Thoracic aorta (tissue), 2 donors: ENCODE data around the gene SKP2. TPM values are rescaled to one million over a fixed set of nuclear protein-coding genes. Genes with fewer than 3 reads are reported as not detected.

Experiments
- ATAC-seq: fragments of 150-250 bp; one replicate; pipeline ENCODE4 v1.8.0; 2017; ENCODE audit warnings: low read depth; ENCODE audit not compliant: insufficient number of reproducible peaks, low FRiP score
- DNase-seq: peaks from one replicate; pipeline ENCODE4 v3.0.0-alpha.2; 2020; ENCODE audit warnings: low spot score
- H3K27ac ChIP-seq, 2 donors: fragments of 200-600 bp; sonication (generic); 1 replicate in 1 of 2; 2 replicates in 1 of 2; pipeline ENCODE4 v1.5.1; 2016; ENCODE audit warnings: mild to moderate bottlenecking in 2 of 2, moderate library complexity in 2 of 2
- H3K27me3 ChIP-seq: fragments of 200-600 bp; sonication (generic); replicated peaks from 2 replicates; pipeline ENCODE4 v1.6.0; 2016; ENCODE audit warnings: mild to moderate bottlenecking; ENCODE audit not compliant: insufficient read depth
- H3K36me3 ChIP-seq: fragments of 200-600 bp; sonication (generic); one replicate; pipeline ENCODE4 v1.5.1; 2016
- H3K4me1 ChIP-seq, 2 donors: fragments of 200-600 bp; sonication (generic); 1 replicate in 1 of 2; 2 replicates in 1 of 2; pipeline versions ENCODE4 v1.5.1 to v1.6.0; 2016; ENCODE audit warnings: low read depth in 2 of 2, mild to moderate bottlenecking in 1 of 2; ENCODE audit not compliant: control insufficient read depth in 1 of 2
- H3K4me3 ChIP-seq: fragments of 200-600 bp; sonication (generic); 2 replicates; pipeline ENCODE4 v1.5.1; 2016; ENCODE audit warnings: mild to moderate bottlenecking
- H3K9me3 ChIP-seq: fragments of 200-600 bp; sonication (generic); 2 replicates; pipeline ENCODE4 v1.5.1; 2016
- total RNA-seq, 2 donors: library from RNA; depleted of rRNA; stranded (reverse); fragments of >200 nt; gene quantifications; one replicate each; pipeline versions ENCODE4 v1.1.0 to v1.2.3, GENCODE V29; 2016
- TF ChIP-seq, protein P1 (sequence below): fragments of 200-600 bp; sonication (generic); IDR thresholded peaks from one replicate; pipeline ENCODE4 v1.5.1; 2019; ENCODE audit warnings: antibody characterized with exemption

Gene SKP2
- total RNA-seq, 2 donors from 2014 or later = 6.4 to 7.8 TPM

DNA sequence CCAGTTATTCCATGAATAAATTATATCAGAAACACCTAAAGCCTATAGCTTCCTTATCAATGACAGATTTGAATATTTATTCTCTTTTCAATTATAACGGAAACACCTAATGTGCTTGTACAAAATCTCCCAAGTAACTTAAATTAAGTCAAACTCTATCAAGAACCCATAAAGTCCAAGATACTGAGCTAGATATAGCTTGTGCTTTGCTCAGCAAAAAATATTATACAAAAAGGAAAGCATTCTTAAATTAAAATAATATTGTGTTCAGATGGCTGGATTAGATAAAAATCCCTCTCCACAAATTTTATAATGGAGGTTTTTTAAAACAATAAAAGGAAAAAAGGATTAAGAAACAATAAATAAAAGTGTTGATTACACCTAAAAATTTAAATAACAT is 66.1 kb downstream of the SKP2 start:
- peaks cover 36% of the 10 kb centered on the region for H3K36me3 ChIP-seq
- DNase-seq = no peak

DNA sequence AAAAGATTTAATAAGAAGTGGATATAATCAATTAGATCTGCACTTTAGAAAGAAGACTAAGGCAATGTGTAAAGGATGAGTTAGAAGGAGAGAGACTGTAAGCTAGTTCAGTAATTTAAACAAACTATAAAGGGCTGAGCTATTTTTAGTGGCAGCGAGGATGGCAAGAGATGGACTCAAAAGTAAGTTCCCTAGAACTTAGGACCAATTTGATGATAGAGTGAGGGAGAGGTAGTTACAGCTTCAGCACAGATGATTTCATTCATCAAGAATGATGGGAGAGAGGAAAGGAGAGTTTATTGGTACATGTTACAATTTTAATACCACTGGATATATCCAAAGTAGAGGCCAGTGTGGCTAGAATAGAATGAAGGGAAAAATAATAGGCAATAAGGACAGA is 70.7 kb downstream of the SKP2 start:
- no peaks in the 10 kb centered on the region for H3K27me3 ChIP-seq
- peaks cover 16% of the 10 kb centered on the region for H3K36me3 ChIP-seq
- no peaks in the 10 kb centered on the region for H3K9me3 ChIP-seq
- H3K4me3 ChIP-seq = no peak overlapping the region
- DNase-seq (no peak), ATAC-seq (no peak)
- TF ChIP-seq, protein P1, sequence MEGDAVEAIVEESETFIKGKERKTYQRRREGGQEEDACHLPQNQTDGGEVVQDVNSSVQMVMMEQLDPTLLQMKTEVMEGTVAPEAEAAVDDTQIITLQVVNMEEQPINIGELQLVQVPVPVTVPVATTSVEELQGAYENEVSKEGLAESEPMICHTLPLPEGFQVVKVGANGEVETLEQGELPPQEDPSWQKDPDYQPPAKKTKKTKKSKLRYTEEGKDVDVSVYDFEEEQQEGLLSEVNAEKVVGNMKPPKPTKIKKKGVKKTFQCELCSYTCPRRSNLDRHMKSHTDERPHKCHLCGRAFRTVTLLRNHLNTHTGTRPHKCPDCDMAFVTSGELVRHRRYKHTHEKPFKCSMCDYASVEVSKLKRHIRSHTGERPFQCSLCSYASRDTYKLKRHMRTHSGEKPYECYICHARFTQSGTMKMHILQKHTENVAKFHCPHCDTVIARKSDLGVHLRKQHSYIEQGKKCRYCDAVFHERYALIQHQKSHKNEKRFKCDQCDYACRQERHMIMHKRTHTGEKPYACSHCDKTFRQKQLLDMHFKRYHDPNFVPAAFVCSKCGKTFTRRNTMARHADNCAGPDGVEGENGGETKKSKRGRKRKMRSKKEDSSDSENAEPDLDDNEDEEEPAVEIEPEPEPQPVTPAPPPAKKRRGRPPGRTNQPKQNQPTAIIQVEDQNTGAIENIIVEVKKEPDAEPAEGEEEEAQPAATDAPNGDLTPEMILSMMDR = no peak
- H3K4me1 ChIP-seq = no peaks in the 10 kb centered on the region
- no peak overlapping the region for H3K27ac ChIP-seq

More for the DNA sequence above, 66.1 kb downstream of the SKP2 start:
- no peak overlapping the region for H3K27ac ChIP-seq
- H3K9me3 ChIP-seq = no peaks in the 10 kb centered on the region
- TF ChIP-seq, protein P1 = no peak
- ATAC-seq = no peak
- no peaks in the 10 kb centered on the region for H3K4me1 ChIP-seq
- no peak overlapping the region for H3K4me3 ChIP-seq
- H3K27me3 ChIP-seq = no peaks in the 10 kb centered on the region

GRCh38 chr5:36227046-36227445 is 75.1 kb downstream of the SKP2 start:
- ATAC-seq (no peak), DNase-seq (no peak)
- Histone ChIP-seq H3K4me1 (peaks cover 0 to 7% of the 10 kb centered on the region in 2 donors), H3K36me3 (no peaks in the 10 kb centered on the region), H3K27ac (no peak overlapping the region), H3K9me3 (no peaks in the 10 kb centered on the region), H3K4me3 (no peak overlapping the region), H3K27me3 (no peaks in the 10 kb centered on the region)
- TF ChIP-seq, protein P1 = no peak

GRCh38 chr5:36228505-36228904 is 76.6 kb downstream of the SKP2 start:
- Histone ChIP-seq H3K27me3 (no peaks in the 10 kb centered on the region), H3K36me3 (no peaks in the 10 kb centered on the region), H3K4me1 (peaks cover 0 to 7% of the 10 kb centered on the region in 2 donors), H3K9me3 (no peaks in the 10 kb centered on the region), H3K4me3 (no peak overlapping the region), H3K27ac (no peak overlapping the region)
- ATAC-seq = no peak
- TF ChIP-seq, protein P1 = no peak
- DNase-seq = no peak

- TF ChIP-seq, protein P1 = no peak
- no peak overlapping the region for H3K4me3 ChIP-seq
- no peaks in the 10 kb centered on the region for H3K9me3 ChIP-seq
- peaks cover 0 to 7% of the 10 kb centered on the region in 2 donors for H3K4me1 ChIP-seq
- no peaks in the 10 kb centered on the region for H3K36me3 ChIP-seq
- no peak for ATAC-seq
- H3K27ac ChIP-seq = no peak overlapping the region
- no peaks in the 10 kb centered on the region for H3K27me3 ChIP-seq
- no peak for DNase-seq
These were observed 78.4 kb downstream of the SKP2 start for GRCh38 chr5:36230151-36230790.
